GM19372 (cell line): ENCODE measurements around the gene CNPY2.
"Not testable (repeated sequence)": the region's sequence is repeated elsewhere in the genome, so short reads cannot be mapped to it uniquely, and the experiment has no call there.

Experiments
- ATAC-seq: cut with Tn5 transposase; IDR thresholded peaks from one replicate; pipeline ENCODE4 v1.9.1; 2021; ENCODE audit warnings: mild to moderate bottlenecking, low read depth, moderate library complexity; ENCODE audit not compliant: unreplicated experiment

Gene CNPY2

GRCh38 chr12:56334490-56334793 lies 18.7 kb upstream of the CNPY2 start:
- ATAC-seq, result no peak

GRCh38 chr12:56333679-56334489 lies 18.1 kb upstream of the CNPY2 start, which contains the start of gene PAN2:
PAN2 (minus strand) TSS chr12:56334000; CDS start chr12:56333094, 906 bp downstream.
- ATAC-seq, result peak; percentile 97

- no peak for ATAC-seq
These were observed 17.4 kb upstream of the CNPY2 start for GRCh38 chr12:56333197-56333678.

- no peak for ATAC-seq
These were observed 16.9 kb upstream of the CNPY2 start for GRCh38 chr12:56332512-56333196.

GRCh38 chr12:56330936-56331490 lies 15.2 kb upstream of the CNPY2 start:
- no peak for ATAC-seq

GRCh38 chr12:56326533-56326932 lies 10.7 kb upstream of the CNPY2 start:
- ATAC-seq, result no peak

- no peak for ATAC-seq
These were observed 10.3 kb upstream of the CNPY2 start for GRCh38 chr12:56326126-56326525.

GRCh38 chr12:56324206-56324605 lies 8.4 kb upstream of the CNPY2 start:
- ATAC-seq, result no peak

- ATAC-seq, result not testable (repeated sequence)
These were observed 5.8 kb upstream of the CNPY2 start for GRCh38 chr12:56321610-56322009.

GRCh38 chr12:56321027-56321426 lies 5.2 kb upstream of the CNPY2 start:
- ATAC-seq, result no peak

- no peak for ATAC-seq
These were observed 1.9 kb upstream of the CNPY2 start for GRCh38 chr12:56317675-56318074.

GRCh38 chr12:56315249-56315621 lies 553 bp downstream of the CNPY2 start:
- ATAC-seq, result no peak

- no peak for ATAC-seq
These were observed 4.8 kb downstream of the CNPY2 start for GRCh38 chr12:56311003-56311402.

- ATAC-seq, result no peak
These were observed 7.1 kb downstream of the CNPY2 start for GRCh38 chr12:56308714-56309113.

GRCh38 chr12:56307221-56307965 lies 8.4 kb downstream of the CNPY2 start:
- ATAC-seq, result no peak

GRCh38 chr12:56304872-56305590 lies 10.8 kb downstream of the CNPY2 start:
- ATAC-seq, result no peak

GRCh38 chr12:56304276-56304675 lies 11.5 kb downstream of the CNPY2 start:
- no peak for ATAC-seq

GRCh38 chr12:56300644-56301464 lies 14.9 kb downstream of the CNPY2 start:
- ATAC-seq, result no peak

- peak; percentile 88 for ATAC-seq
These were observed 15.7 kb downstream of the CNPY2 start, which contains the start of gene CS for GRCh38 chr12:56299853-56300643. CS (minus strand) TSS chr12:56300330; CDS start chr12:56300201, 129 bp downstream.
